ENCODE data around the gene FCHSD2.
"Not testable (repeated sequence)": the region's sequence is repeated elsewhere in the genome, so short reads cannot be mapped to it uniquely, and the experiment has no call there.

The FCHSD2 gene

DNA sequence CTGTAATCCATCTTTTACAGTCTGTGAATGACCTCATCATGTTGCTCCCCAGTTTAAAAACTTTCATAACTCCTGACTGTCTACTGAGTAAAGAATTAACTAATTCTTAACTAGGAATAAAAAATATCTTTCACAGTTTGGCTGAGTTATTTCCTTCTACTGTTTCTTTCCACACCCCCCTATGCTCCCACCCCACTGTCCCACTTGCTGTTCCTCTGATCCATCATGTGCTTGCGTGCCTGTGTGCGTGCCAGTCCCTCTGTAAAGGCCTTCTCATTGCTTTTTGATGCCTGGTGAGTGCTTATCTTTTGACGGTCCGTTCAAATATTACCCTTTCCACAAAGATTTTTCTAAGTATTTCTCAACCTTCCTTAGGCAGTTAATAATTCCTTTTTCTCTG is 272.3 kb downstream of the FCHSD2 start:
- no peak for DNase-seq (ENCODE audit: low spot score)

DNA sequence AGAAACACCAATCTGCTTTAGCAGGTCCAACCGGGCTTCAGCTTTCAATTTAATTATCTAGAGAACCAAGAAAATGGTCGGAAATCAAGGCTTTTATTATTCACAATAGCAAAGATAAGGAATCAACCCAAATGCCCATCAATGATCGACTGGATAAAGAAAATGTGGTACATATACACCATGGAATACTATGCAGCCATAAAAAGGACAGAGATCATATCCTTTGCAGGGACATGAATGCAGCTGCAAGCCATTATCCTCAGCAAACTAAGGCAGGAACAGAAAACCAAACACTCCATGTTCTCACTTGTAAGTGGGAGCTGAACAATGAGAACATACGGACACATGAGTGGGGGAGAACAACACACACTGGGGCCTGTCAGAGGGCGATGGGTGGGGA is 274.1 kb downstream of the FCHSD2 start:
- DNase-seq (ENCODE audit: low spot score) = no peak

DNA sequence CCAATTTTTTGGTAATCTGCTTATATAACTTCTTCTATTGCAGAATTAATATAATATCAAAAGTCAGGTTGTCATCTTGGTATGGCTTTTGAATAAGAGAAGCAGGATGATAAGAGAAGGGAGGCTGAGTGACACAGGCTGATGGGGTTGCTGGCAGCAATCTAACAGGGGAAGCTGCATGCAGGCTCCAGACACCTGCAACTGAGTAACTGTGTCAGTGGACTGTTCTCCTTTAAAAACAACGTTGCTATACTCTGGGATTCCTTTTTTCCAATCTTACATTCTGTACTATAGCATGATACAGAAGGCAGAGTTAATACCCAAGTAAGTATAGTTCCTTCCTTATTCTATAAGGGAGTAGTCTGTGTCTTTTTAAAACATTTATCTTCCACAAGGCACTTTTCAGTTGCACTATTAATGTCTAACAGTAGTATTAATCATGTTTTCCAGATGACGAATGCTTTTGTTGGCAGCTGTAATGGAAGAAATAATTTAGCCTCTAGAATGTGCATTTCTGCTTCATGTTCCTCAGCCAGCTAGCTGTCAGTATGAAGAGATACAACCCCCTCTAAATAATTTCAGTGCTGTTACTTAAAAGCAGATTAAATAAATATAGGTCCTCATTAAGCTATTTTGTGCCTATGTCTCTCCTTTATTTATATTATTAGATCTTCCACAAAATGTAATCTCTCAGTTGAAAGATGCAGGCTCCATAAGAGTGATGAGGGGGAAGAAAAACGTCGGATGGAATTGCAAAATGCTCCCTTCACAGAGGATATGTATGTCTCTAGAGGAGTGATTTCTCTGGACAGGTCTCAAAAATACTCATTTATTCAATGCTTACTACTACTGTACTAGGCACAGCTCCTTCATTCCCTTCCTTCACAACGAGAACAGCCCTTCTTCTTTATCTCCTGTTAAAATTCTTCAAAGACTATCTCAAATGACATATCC is 277.1 kb downstream of the FCHSD2 start:
- DNase-seq (ENCODE audit: low spot score) = no peak

GRCh38 chr11:72863916-72864315 is 278.2 kb downstream of the FCHSD2 start:
- DNase-seq (ENCODE audit: low spot score) = no peak

DNA sequence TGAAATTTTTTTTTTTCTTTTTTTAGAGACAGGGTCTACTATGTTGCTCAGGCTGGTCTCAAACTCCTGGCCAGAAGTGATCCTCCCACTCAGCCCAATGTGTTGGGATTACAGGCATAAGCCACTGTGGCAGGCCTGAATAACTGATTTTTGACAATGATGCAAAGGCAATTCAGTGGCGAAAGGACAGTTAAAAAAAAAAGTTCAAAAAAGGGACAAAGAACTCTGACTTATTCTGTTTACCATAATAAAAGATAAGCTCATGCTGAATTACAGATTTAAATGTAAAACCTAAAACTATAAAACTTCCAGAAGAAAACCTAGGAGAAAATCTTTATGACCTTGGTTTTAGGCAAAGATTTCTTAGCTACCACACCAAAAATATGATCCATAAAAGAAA is 279.0 kb downstream of the FCHSD2 start:
- DNase-seq (ENCODE audit: low spot score) = no peak

GRCh38 chr11:72860592-72860991 is 281.5 kb downstream of the FCHSD2 start:
- no peak for DNase-seq (ENCODE audit: low spot score)

DNA sequence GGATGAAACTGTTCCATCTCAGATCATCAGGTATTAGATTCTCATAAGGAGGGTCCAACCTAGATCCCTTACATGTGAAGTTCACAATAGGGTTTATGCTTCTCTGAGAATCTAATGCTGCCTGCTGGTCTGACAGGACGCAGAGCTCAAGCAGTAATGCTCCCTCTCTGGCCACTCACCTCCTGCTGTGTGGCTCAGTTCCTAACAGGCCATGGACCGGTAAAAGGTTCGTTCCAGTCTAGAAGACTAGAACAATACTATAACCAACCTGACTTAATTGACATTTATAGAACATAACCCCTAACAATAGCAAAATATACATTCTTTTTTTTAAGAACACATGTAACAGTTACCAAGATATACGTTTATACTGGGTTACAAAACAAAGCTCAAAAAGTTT is 282.1 kb downstream of the FCHSD2 start:
- DNase-seq (ENCODE audit: low spot score) = no peak

DNA sequence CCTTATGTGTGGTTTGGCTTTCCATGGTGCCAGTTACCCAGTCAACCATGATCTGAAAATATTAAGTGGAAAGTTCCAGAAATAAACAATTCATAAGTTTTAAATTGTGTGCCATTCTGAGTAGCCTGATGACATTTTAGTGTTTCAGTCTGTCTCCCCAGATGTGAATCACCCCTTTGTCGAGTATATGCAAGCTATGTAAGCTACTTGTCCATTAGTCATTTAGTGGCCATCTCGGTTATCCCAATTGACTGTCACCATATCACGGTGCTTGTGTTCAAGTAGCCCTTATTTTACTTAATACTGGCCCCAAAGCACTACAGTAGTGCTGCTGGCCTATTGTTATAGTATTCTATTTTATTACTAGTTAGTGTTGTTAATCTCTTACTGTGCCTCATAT is 283.0 kb downstream of the FCHSD2 start:
- no peak for DNase-seq (ENCODE audit: low spot score)

- DNase-seq (ENCODE audit: low spot score) = not testable (repeated sequence)
These were observed 283.9 kb downstream of the FCHSD2 start for GRCh38 chr11:72858267-72858666.

DNA sequence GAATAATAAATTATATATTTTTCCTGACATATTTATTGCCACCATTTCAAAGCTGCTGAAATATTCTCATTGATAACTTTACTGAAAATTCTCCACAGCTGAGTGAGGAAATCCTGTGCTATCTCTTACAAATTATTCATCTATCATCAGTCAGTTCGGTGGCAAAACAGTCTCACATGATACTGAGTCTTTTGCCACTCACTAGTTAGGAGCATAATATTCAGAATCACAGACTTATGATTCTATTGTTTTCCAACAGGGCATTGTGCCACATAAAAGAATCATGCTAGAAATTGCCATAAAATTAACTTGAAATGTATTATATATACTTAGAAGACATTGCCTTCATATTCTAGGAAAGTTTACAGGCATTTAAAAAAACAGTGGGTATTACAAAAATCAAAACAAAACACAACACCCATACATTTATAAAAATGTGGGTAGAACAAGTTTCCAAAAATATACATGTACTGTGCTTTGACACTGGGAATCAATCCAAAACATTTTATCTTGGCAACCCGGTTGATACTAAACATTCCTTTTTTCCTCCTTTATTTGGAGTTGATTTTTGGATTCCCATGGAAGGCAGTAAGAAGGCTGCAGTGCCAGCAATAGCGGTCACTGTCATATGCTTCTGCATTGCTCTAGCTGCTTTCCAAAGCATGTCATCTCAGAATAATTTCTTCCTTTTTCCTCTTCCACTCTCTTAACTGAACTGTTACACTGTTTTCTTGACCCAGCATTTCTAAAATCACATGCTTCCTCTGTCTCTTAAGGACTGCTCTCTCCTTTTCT is 285.4 kb downstream of the FCHSD2 start:
- no peak for DNase-seq (ENCODE audit: low spot score)

DNA sequence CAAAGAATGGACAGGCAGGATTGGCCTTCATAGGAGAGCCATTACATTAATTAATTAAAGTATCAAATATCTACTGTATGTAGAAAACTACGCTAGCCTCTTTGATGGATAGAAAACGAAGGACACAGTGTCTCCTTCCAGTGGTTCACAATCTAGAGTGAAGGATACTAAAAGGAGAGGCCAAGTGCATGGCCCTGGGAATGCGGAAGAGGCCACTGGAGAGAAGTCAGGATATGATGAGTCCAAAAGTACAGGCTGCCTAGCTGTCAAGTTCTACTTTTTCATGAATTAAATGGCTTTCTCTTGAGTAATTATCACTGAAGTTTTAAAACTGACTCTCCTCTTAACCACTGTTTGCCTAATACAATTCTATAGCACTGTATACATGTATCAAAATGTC is 286.1 kb downstream of the FCHSD2 start:
- DNase-seq (ENCODE audit: low spot score) = no peak

GRCh38 chr11:72851726-72852125 is 290.4 kb downstream of the FCHSD2 start:
- no peak for DNase-seq (ENCODE audit: low spot score)

DNA sequence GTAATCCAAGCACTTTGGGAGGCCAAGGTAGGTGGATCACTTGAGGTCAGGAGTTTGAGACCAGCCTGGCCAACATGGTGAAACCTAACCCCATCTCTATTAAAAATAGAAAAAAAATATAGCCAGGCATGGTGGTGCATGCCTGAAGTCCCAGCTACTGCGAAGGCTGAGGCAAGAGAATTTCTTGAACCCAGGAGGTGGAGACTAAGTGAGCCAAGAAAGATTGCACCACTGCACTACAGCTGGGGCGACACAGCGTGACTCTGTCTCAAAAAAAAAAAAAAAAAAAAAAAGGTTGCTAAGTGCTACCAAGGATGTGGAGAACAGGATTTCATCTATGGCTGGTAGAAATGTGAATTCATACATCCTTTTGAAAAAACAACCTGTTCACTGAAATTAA is 291.3 kb downstream of the FCHSD2 start:
- no peak for DNase-seq (ENCODE audit: low spot score)

DNA sequence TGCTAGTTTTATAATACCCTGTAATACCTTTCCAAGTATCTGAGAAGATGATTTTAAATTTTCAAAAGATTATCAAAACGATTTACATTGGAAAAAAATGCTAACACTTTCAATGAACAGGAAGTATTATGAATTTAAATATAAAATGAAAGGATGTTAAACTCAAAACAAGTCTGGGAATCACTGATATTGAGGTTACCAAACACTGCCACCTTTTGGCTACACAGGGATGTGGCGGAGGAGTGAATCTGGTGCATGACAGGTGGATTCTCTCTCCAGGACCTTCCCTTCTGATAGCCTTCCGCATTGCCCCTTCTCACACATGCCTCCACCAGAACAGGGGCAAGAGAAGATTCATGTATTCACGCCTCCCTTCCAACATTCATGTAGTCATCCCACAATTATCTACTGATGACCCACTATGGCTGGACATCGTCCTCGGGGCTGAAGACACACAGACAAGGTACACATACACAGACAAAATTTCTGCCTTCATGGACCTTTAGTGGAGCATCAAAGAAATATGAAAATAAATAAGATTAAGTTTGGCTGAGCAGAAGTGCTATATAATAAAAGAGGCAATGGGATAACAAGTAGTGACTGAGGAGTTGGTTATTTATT is 293.2 kb downstream of the FCHSD2 start:
- no peak for DNase-seq (ENCODE audit: low spot score)

GRCh38 chr11:72844356-72844755 is 297.8 kb downstream of the FCHSD2 start:
- DNase-seq (ENCODE audit: low spot score) = no peak

DNA sequence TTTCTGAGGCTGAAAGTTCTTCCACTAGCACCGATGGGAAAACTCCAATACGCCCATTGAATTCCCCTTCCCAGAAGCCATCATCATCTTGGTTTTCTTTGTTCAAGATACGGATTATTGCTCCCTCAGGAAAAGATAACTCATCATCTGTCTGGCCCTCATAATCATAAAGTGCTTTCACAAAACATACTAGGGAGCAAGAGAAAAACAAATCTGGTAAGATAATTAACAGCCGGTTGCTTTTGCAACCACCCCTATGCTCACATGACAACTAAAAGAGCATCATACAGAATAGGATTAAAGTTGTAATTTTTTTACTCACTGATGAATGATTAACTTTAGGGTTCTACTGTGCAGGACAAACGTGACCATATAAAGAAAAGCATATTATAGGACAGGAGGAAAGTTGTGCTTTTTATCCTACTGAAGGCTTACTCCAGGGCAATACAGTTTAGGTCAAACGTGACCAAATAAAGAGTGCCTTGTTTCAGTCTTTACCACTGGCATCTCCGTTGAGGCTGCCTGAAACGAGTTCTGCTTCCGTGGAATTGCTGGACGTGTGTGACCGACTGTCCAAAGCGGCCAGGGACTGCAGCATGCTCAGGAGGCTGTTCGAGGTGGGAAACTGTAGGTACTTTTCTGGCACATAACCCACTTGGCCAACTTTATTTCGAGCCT is 299.3 kb downstream of the FCHSD2 start:
- no peak for DNase-seq (ENCODE audit: low spot score)

GRCh38 chr11:72842126-72842525 is 300.0 kb downstream of the FCHSD2 start:
- DNase-seq (ENCODE audit: low spot score) = no peak

DNA sequence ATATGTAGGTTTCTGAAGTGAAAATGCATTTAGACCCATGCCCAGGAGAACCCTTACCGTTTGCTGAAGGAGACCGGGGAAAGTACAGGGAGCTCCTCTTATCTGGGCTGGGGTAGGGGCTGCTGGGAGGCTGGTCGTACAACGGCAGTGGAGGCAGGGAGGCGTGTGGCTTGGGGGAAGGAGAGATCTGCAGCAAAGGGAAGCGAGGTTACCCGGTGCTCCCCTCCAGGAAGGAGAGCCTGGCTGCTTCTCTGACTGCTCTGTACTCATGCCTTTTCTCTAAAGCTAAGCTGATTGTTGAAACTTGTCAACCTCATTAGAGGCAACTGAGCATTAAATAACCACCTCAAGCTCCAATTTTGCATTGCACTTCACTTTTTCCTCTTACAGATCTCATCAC is 300.7 kb downstream of the FCHSD2 start:
- DNase-seq (ENCODE audit: low spot score) = no peak

DNA sequence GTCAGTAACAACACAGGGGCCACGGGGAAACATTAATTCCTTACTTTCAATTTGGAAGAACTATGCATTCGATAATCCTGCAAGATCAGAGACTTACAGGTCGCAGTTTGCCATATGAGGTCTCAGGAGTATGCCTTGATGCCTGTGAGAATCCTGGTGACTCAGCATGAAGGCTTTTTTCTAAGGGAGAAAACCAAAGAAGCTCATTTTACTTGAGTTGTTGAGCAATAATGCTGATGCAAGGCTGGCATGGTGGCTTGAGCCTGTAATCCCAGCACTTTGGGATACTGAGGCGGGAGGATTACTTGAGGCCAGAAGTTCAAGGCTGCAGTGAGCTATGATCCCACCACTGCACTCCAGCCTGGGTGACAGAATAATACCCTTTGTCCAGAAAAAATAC is 301.3 kb downstream of the FCHSD2 start:
- DNase-seq (ENCODE audit: low spot score) = no peak

- no peak for DNase-seq (ENCODE audit: low spot score)
These were observed 303.3 kb downstream of the FCHSD2 start for GRCh38 chr11:72838691-72839305.

DNA sequence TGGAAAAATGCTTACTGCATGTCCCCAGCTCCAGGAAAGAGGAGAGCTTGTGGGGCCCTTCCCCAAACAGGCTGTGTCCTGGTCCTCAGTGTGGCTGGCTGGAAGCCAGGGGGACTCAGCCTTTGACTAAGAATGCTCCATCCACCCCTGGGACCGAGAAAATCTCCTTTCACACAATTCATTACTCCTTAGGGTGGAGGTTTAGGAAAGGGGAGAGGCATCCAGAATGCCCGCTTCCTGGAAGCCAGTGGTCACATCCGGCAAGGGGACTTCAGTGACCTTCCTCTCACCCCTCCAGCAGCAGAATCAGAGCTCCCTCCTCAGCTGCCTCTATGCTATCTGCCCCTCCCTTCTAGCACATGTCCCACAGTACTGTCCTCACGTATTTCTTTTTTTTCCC is 306.0 kb downstream of the FCHSD2 start:
- no peak for DNase-seq (ENCODE audit: low spot score)

DNA sequence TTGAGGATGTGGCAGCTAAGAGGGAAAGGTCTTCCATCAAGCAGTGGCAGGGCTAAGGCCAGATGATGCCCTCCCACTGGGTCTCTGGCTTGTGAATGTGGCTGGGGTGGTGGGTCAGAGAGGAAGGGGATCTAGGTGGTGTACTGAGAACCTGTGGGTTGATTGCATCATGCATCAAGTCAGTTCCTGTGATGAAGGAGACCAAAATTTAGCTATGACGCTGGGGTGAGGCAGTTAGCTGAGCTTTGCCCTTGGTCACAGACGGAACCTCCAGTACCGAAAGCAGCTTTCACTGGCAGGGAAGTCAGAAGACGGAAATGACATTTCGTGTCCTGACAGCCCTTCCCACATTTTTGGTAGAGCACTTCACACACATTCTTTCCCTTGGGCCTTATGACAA is 307.2 kb downstream of the FCHSD2 start:
- DNase-seq (ENCODE audit: low spot score) = no peak

Measured in putamen (tissue), 1 donor.